C4-2B (cell line): ENCODE measurements around the gene SLC25A19.

Experiments used
- CTCF ChIP-seq: fragments of 450-650 bp; conservative IDR thresholded peaks from 2 replicates; pipeline ENCODE4 v1.5.1; 2017; ENCODE audit warnings: mild to moderate bottlenecking
- ZFX ChIP-seq: fragments of 450-650 bp; IDR thresholded peaks from 2 replicates; pipeline ENCODE4 v1.6.1; 2017

GRCh38 chr17:75241502-75241901 lies 47.7 kb downstream of the SLC25A19 start:
- TF ChIP-seq CTCF (no peak), ZFX (no peak)
